Endothelial cell of umbilical vein (primary cell): ENCODE results near the gene GLP2R. TPM values are rescaled to one million over a fixed set of nuclear protein-coding genes. Genes with fewer than 3 reads are reported as not detected.

Experiments used
- BruUV-seq: library from RNA; stranded (reverse); fragments of 400-500 nt; replicated peaks from 2 replicates; lab custom pipeline; 2021; lab: Mats Ljungman, UMichigan
- CTCF ChIA-PET: fragments of 300-600, 350-600 bp; sonication (Branson Sonifier 250); formaldehyde crosslinking; loops from one replicate; lab custom pipeline; 2021; ENCODE audit warnings: antibody characterized with exemption, inconsistent platforms; lab: Charles Lee
- POLR2A ChIA-PET: fragments of 300-600, 350-600 bp; sonication (Branson Sonifier 250); formaldehyde crosslinking; loops from one replicate; lab custom pipeline; 2021; ENCODE audit warnings: antibody characterized with exemption, inconsistent platforms; lab: Charles Lee
- DNase-seq: peaks from one replicate; pipeline ENCODE4 v3.0.0-alpha.2; 2011; ENCODE audit warnings: low read depth, low spot score
- FAIRE-seq: peaks from 2 replicates; lab custom pipeline; 2011; peaks lifted over from hg19 to GRCh38; lab: Jason Lieb, UNC
- H2AFZ ChIP-seq: 2 replicates; pipeline ENCODE4 v1.6.0; 2012; ENCODE audit warnings: low read depth, low read length, control low read depth, inconsistent platforms
- H3K27ac ChIP-seq: 2 replicates; pipeline ENCODE4 v1.5.1; 2011; ENCODE audit warnings: low read depth, mild to moderate bottlenecking, control low read depth, low read length, moderate library complexity; ENCODE audit not compliant: insufficient read depth
- H3K27me3 ChIP-seq, 2 experiments: 2 replicates each; pipeline versions ENCODE4 v1.6.0 to v1.6.1; 2011; ENCODE audit warnings: low read length in 2 of 2, mixed read lengths in 1 of 2; ENCODE audit not compliant: control insufficient read depth in 2 of 2, insufficient read depth in 2 of 2
- H3K36me3 ChIP-seq, 2 experiments: 2 replicates in 1 of 2; 3 replicates in 1 of 2; pipeline ENCODE4 v1.5.1; 2011; ENCODE audit warnings: low read length in 2 of 2, mild to moderate bottlenecking in 1 of 2, moderate library complexity in 1 of 2; ENCODE audit not compliant: control insufficient read depth in 2 of 2, insufficient read depth in 2 of 2; ENCODE audit errors: extremely low read depth in 1 of 2
- H3K4me1 ChIP-seq: 3 replicates; pipeline ENCODE4 v1.5.1; 2011; ENCODE audit warnings: mild to moderate bottlenecking, low read length; ENCODE audit not compliant: control insufficient read depth, insufficient read depth; ENCODE audit errors: extremely low read depth
- H3K4me2 ChIP-seq: 2 replicates; pipeline ENCODE4 v1.6.1; 2011; ENCODE audit warnings: low read length, control low read depth, mixed read lengths; ENCODE audit not compliant: insufficient read depth
- H3K4me3 ChIP-seq, 3 experiments: fragments of 200-600 bp in 1 of 3; sonication (generic), shearing (Covaris generic) in 1 of 3; replicated peaks in 1 of 3; 2 replicates each; pipeline ENCODE4 v1.5.1; 2011 to 2016; ENCODE audit warnings: control low read depth in 3 of 3, low read length in 3 of 3, mild to moderate bottlenecking in 2 of 3, inconsistent platforms in 1 of 3, low read depth in 1 of 3, moderate library complexity in 1 of 3; ENCODE audit not compliant: insufficient read depth in 1 of 3
- H3K79me2 ChIP-seq: 2 replicates; pipeline ENCODE4 v1.6.0; 2012; ENCODE audit warnings: low read length, inconsistent platforms; ENCODE audit not compliant: control insufficient read depth, insufficient read depth
- H3K9ac ChIP-seq: replicated peaks from 2 replicates; pipeline ENCODE3; 2011; ENCODE audit warnings: low read length, control low read depth; ENCODE audit not compliant: insufficient read depth; ENCODE audit errors: extremely low read depth
- H3K9me1 ChIP-seq: replicated peaks from 3 replicates; pipeline ENCODE4 v1.6.0; 2011; ENCODE audit warnings: mild to moderate bottlenecking, low read length; ENCODE audit not compliant: control insufficient read depth, insufficient read depth; ENCODE audit errors: extremely low read depth
- H3K9me3 ChIP-seq: replicated peaks from 2 replicates; pipeline ENCODE4 v1.5.1; 2012; ENCODE audit warnings: low read length, inconsistent platforms; ENCODE audit not compliant: control insufficient read depth, insufficient read depth
- H4K20me1 ChIP-seq: replicated peaks from 2 replicates; pipeline ENCODE3; 2011; ENCODE audit warnings: mild to moderate bottlenecking, low read length; ENCODE audit not compliant: control insufficient read depth, insufficient read depth; ENCODE audit errors: extremely low read depth
- EZH2 ChIP-seq: IDR thresholded peaks from 2 replicates; pipeline ENCODE4 v1.6.1; 2012; ENCODE audit warnings: borderline replicate concordance, low read depth, mild to moderate bottlenecking, moderate library complexity, low read length, inconsistent platforms; ENCODE audit not compliant: severe bottlenecking
- FOS ChIP-seq: IDR thresholded peaks from 2 replicates; pipeline ENCODE4 v1.6.1; 2011; ENCODE audit warnings: mild to moderate bottlenecking, low read length, moderate library complexity, borderline replicate concordance; ENCODE audit not compliant: insufficient read depth
- GATA2 ChIP-seq: IDR thresholded peaks from 2 replicates; pipeline ENCODE4 v1.7.0; 2011; ENCODE audit warnings: low read depth, mild to moderate bottlenecking, moderate library complexity, mixed read lengths, low read length; ENCODE audit not compliant: insufficient read length, insufficient read depth
- JUN ChIP-seq: IDR thresholded peaks from 2 replicates; pipeline ENCODE4 v1.6.1; 2011; ENCODE audit warnings: borderline replicate concordance, low read depth; ENCODE audit not compliant: insufficient read length, insufficient read depth
- MYC ChIP-seq: IDR thresholded peaks from one replicate; pipeline ENCODE4 v1.6.1; 2011; ENCODE audit warnings: mild to moderate bottlenecking, low read depth, low read length
- POLR2A ChIP-seq: IDR thresholded peaks from 2 replicates; pipeline ENCODE4 v1.6.1; 2012; ENCODE audit warnings: low read depth, mild to moderate bottlenecking, control low read depth, low read length
- POLR2AphosphoS5 ChIP-seq: IDR thresholded peaks from 2 replicates; pipeline ENCODE4 v1.6.1; 2012; ENCODE audit warnings: low read depth, mild to moderate bottlenecking, control low read depth, low read length, moderate library complexity; ENCODE audit not compliant: insufficient read depth
- dilution Hi-C: fragments of 300-500 bp; cut with MboI; formaldehyde crosslinking; loops from one replicate; pipeline ENCODE4 v1.15.0; 2019; ENCODE audit warnings: low sequenced_read_pairs; ENCODE audit not compliant: extremely low pct_ligation_motif_present
- intact Hi-C: fragments of 100-400 bp; cut with micrococcal nuclease; formaldehyde crosslinking; loops from one replicate; pipeline ENCODE4 v1.10.0; 2022
- polyA plus RNA-seq, 4 experiments: library from polyadenylated mRNA; depleted of rRNA in 3 of 4; stranded (reverse) in 3 of 4; unstranded in 1 of 4; fragments of >200 nt; gene quantifications; 2 replicates each; pipeline versions ENCODE4 v1.2.1 to v1.2.3, GENCODE V29; 2011 to 2012; ENCODE audit warnings: missing spikeins in 1 of 4
- total RNA-seq: library from RNA; stranded (reverse); gene quantifications from 2 replicates; pipeline ENCODE4 v1.2.3, GENCODE V29; 2021
- TF ChIP-seq, protein P1 (sequence below): IDR thresholded peaks from 2 replicates; pipeline ENCODE4 v1.6.1; 2011; ENCODE audit not compliant: insufficient read depth, insufficient read length
- TF ChIP-seq, protein P2 (sequence below), 2 donors: IDR thresholded peaks; 1 replicate in 1 of 2; 2 replicates in 1 of 2; pipeline ENCODE4 v1.5.1; 2011; ENCODE audit warnings: low read length in 2 of 2, mild to moderate bottlenecking in 2 of 2, moderate library complexity in 2 of 2, control low read depth in 1 of 2, inconsistent platforms in 1 of 2, low read depth in 1 of 2; ENCODE audit not compliant: insufficient read depth in 1 of 2; ENCODE audit errors: extremely low read depth in 1 of 2

The GLP2R gene
- total and polyA plus RNA-seq, 2 donors (not counting 3 experiments of a cell fraction or from before 2014, with no cell fraction given): not detected

DNA sequence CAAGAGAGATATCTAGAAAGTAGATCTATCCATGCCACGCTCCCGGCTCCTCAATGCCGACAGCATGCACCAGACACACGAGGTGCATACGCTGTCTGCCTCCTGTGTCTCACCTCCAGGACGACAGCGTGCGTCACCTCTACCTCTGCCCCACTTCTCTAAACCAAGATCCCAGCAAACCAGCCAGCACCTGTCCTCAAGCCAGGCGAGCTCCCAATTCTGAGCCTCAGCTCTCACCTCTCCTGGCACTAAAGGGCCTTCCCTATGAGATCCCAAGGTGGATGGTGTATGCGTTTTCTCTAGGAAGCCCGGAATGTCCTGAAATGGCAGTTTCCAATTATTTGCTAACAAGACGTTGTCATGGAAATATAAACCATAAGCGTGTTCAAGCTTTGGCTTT lies 115.6 kb downstream of the GLP2R start:
- FAIRE-seq: no peak
- Histone ChIP-seq H3K9me1 (no peaks in the 10 kb centered on the region), H2AFZ (no peak overlapping the region), H3K4me2 (no peak overlapping the region), H3K4me1 (no peaks in the 10 kb centered on the region), H3K79me2 (no peaks in the 10 kb centered on the region), H3K9me3 (peaks cover 3% of the 10 kb centered on the region), H3K27ac (no peak overlapping the region), H3K4me3 (no peak overlapping the region), H4K20me1 (no peaks in the 10 kb centered on the region), H3K27me3 (no peaks in the 10 kb centered on the region), H3K9ac (no peak overlapping the region), H3K36me3 (no peaks in the 10 kb centered on the region)
- ChIA-PET POLR2A (no interaction called here), CTCF (no interaction called here)
- no TSS peak for BruUV-seq
- TF ChIP-seq, protein P1, sequence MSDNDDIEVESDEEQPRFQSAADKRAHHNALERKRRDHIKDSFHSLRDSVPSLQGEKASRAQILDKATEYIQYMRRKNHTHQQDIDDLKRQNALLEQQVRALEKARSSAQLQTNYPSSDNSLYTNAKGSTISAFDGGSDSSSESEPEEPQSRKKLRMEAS: no peak
- TF ChIP-seq POLR2A: no peak
- TF ChIP-seq MYC: no peak
- TF ChIP-seq POLR2AphosphoS5: no peak
- TF ChIP-seq GATA2: no peak
- TF ChIP-seq, protein P2, sequence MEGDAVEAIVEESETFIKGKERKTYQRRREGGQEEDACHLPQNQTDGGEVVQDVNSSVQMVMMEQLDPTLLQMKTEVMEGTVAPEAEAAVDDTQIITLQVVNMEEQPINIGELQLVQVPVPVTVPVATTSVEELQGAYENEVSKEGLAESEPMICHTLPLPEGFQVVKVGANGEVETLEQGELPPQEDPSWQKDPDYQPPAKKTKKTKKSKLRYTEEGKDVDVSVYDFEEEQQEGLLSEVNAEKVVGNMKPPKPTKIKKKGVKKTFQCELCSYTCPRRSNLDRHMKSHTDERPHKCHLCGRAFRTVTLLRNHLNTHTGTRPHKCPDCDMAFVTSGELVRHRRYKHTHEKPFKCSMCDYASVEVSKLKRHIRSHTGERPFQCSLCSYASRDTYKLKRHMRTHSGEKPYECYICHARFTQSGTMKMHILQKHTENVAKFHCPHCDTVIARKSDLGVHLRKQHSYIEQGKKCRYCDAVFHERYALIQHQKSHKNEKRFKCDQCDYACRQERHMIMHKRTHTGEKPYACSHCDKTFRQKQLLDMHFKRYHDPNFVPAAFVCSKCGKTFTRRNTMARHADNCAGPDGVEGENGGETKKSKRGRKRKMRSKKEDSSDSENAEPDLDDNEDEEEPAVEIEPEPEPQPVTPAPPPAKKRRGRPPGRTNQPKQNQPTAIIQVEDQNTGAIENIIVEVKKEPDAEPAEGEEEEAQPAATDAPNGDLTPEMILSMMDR (IDR thresholded peaks at IDR 0.05; ENCODE audit: extremely low read depth in 1 of 2, insufficient read depth in 1 of 2, low read depth in 1 of 2, low read length in 2 of 2): no peak
- no peak for TF ChIP-seq EZH2
- TF ChIP-seq JUN: no peak
- TF ChIP-seq FOS: no peak
- DNase-seq: no peak
- intact Hi-C loops (no loop called here), dilution Hi-C loops (no loop called here)

Other genes starting within 250 kb of the GLP2R start
- gene CFAP52, start 249.3 kb upstream of the GLP2R start, total RNA-seq: not detected in 2 replicates
- gene CFAP52, start 249.3 kb upstream of the GLP2R start, polyA plus RNA-seq: not detected in 2 replicates
- gene USP43, start 180.4 kb upstream of the GLP2R start, total RNA-seq: 0.16 TPM in 1 of 2 replicates, not detected in the other
- 0.01 and 0.02 TPM in 2 replicates for gene USP43, start 180.4 kb upstream of the GLP2R start, polyA plus RNA-seq
- not detected in 2 replicates for gene DHRS7C, start 34.3 kb upstream of the GLP2R start, total RNA-seq
- gene DHRS7C, start 34.3 kb upstream of the GLP2R start, polyA plus RNA-seq: not detected in 2 replicates
- not detected in 2 replicates for gene GSG1L2, start 3.8 kb upstream of the GLP2R start, total RNA-seq
- gene GSG1L2, start 3.8 kb upstream of the GLP2R start, polyA plus RNA-seq: not detected in 2 replicates
- not detected in 2 replicates for gene RCVRN, start 79.3 kb downstream of the GLP2R start, total RNA-seq
- not detected in 2 replicates for gene RCVRN, start 79.3 kb downstream of the GLP2R start, polyA plus RNA-seq